ENCODE results near the gene GPR4.

GRCh38 chr19:45587873-45588272 lies 14.1 kb downstream of the GPR4 start:
- TF ChIP-seq ZNF317 (CRISPR knock-in tag; IDR thresholded peaks at IDR 0.05; ENCODE audit: borderline replicate concordance, low read depth) (no peak), ELF4 (CRISPR knock-in tag; IDR thresholded peaks at IDR 0.05; ENCODE audit: low read depth) (no peak), CTCF (IDR thresholded peaks at IDR 0.05) (no peak), SP1 (CRISPR knock-in tag; conservative IDR thresholded peaks at IDR 0.05) (no peak), TP53 (CRISPR knock-in tag; IDR thresholded peaks at IDR 0.05) (no peak), IRF1 (CRISPR knock-in tag; IDR thresholded peaks at IDR 0.05) (no peak), TCF7 (CRISPR knock-in tag; IDR thresholded peaks at IDR 0.05; ENCODE audit: low read depth) (no peak), ATF2 (CRISPR knock-in tag; IDR thresholded peaks at IDR 0.05; ENCODE audit: borderline replicate concordance, low read depth) (no peak), FOXP1 (CRISPR knock-in tag; IDR thresholded peaks at IDR 0.05; ENCODE audit: borderline replicate concordance) (no peak), TEAD4 (CRISPR knock-in tag; IDR thresholded peaks at IDR 0.05) (no peak), CREB1 (CRISPR knock-in tag; IDR thresholded peaks at IDR 0.05) (no peak)
